Measurements from ENCODE around the gene ARSB. TPM values are rescaled to one million over a fixed set of nuclear protein-coding genes. Genes with fewer than 3 reads are reported as not detected.
A peak's percentile ranks its signal among the peaks of the same experiment; 100 is the strongest.

ARSB gene
- total RNA-seq, 4 donors from 2014 or later = 23.0 to 109 (median 52.6) TPM

- no peak for ATAC-seq
- no peak for TF ChIP-seq POLR2AphosphoS5 (IDR thresholded peaks at IDR 0.05)
- TF ChIP-seq EP300 (IDR thresholded peaks at IDR 0.05) = no peak
- TF ChIP-seq POLR2A (IDR thresholded peaks at IDR 0.05) = no peak
- TF ChIP-seq, protein P1, sequence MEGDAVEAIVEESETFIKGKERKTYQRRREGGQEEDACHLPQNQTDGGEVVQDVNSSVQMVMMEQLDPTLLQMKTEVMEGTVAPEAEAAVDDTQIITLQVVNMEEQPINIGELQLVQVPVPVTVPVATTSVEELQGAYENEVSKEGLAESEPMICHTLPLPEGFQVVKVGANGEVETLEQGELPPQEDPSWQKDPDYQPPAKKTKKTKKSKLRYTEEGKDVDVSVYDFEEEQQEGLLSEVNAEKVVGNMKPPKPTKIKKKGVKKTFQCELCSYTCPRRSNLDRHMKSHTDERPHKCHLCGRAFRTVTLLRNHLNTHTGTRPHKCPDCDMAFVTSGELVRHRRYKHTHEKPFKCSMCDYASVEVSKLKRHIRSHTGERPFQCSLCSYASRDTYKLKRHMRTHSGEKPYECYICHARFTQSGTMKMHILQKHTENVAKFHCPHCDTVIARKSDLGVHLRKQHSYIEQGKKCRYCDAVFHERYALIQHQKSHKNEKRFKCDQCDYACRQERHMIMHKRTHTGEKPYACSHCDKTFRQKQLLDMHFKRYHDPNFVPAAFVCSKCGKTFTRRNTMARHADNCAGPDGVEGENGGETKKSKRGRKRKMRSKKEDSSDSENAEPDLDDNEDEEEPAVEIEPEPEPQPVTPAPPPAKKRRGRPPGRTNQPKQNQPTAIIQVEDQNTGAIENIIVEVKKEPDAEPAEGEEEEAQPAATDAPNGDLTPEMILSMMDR (IDR thresholded peaks at IDR 0.05) = peak in 2 of 4 experiments; percentile 26 to 32
- no peaks in the 10 kb centered on the region for H3K27me3 ChIP-seq
- no peak overlapping the region for H3K27ac ChIP-seq
- peaks cover 0 to 5% of the 10 kb centered on the region in 2 donors for H3K36me3 ChIP-seq
- H3K9me3 ChIP-seq = no peaks in the 10 kb centered on the region
- 33 to 78% methylated on average over 1 to 2 of the region's 2 CpGs for WGBS, 2 donors (ENCODE audit: low coverage in 1 of 2)
- no peak overlapping the region for H3K4me3 ChIP-seq
- H3K4me1 ChIP-seq = no peaks in the 10 kb centered on the region
These were observed 64.5 kb downstream of the ARSB start for GRCh38 chr5:78920604-78921003.

- no peak for TF ChIP-seq POLR2A (IDR thresholded peaks at IDR 0.05)
- no peak for TF ChIP-seq POLR2AphosphoS5 (IDR thresholded peaks at IDR 0.05)
- no peak for TF ChIP-seq EP300 (IDR thresholded peaks at IDR 0.05)
- TF ChIP-seq, protein P1 (IDR thresholded peaks at IDR 0.05) = no peak
These were observed 65.3 kb downstream of the ARSB start for GRCh38 chr5:78919796-78920195.

GRCh38 chr5:78916044-78916443, 69.1 kb downstream of the ARSB start:
- no peak for TF ChIP-seq POLR2A (IDR thresholded peaks at IDR 0.05)
- TF ChIP-seq, protein P1 (IDR thresholded peaks at IDR 0.05) = no peak
- TF ChIP-seq POLR2AphosphoS5 (IDR thresholded peaks at IDR 0.05) = no peak
- no peak for TF ChIP-seq EP300 (IDR thresholded peaks at IDR 0.05)
- 72 to 92% methylated on average over 4 to 5 of the region's 5 CpGs for WGBS, 2 donors (ENCODE audit: low coverage in 1 of 2)
- no peak overlapping the region for H3K27ac ChIP-seq
- ATAC-seq = no peak
- H3K4me3 ChIP-seq = no peak overlapping the region
- no peaks in the 10 kb centered on the region for H3K27me3 ChIP-seq
- H3K9me3 ChIP-seq = no peaks in the 10 kb centered on the region
- no peaks in the 10 kb centered on the region for H3K36me3 ChIP-seq
- peaks cover 0 to 12% (median 0%) of the 10 kb centered on the region in 3 donors for H3K4me1 ChIP-seq

More at GRCh38 chr5:78919796-78920195, 65.3 kb downstream of the ARSB start:
- 100% methylated on average over 1 of the region's 1 CpG for WGBS, 2 donors (ENCODE audit: low coverage in 1 of 2)
- Histone ChIP-seq H3K4me3 (no peak overlapping the region), H3K27me3 (no peaks in the 10 kb centered on the region), H3K36me3 (peaks cover 0 to 5% of the 10 kb centered on the region in 2 donors), H3K9me3 (no peaks in the 10 kb centered on the region), H3K27ac (no peak overlapping the region), H3K4me1 (no peaks in the 10 kb centered on the region)
- ATAC-seq = no peak

- no peak for ATAC-seq
- WGBS, 2 donors (ENCODE audit: low coverage in 1 of 2) = 86 to 94% methylated on average over 2 to 3 of the region's 3 CpGs
These were observed 69.9 kb downstream of the ARSB start for GRCh38 chr5:78915170-78915569.

DNA sequence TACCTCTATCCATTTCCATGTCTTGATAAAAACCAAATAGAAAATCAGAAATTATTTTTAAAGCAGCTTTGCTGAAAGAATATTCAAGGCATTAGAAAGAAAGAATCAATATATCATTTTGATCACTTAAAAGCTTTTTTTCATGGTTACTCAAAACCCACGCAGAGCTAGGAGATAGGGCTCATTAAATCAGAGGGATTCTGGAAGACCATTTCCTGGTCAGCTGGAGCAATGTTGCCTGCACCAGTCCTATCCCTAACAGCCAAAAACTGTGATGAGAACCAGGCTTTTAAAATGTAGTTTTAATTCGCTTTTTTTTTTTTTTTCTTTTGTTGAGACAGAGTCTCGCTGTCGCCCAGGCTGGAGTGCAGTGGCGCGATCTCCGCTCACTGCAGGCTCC, 72.3 kb downstream of the ARSB start:
- no peak for ATAC-seq
- 38 to 92% methylated on average over 2 to 5 of the region's 7 CpGs for WGBS, 2 donors (ENCODE audit: low coverage in 1 of 2)
- H3K4me3 ChIP-seq = no peak overlapping the region

More at GRCh38 chr5:78915170-78915569, 69.9 kb downstream of the ARSB start:
- H3K4me3 ChIP-seq = no peak overlapping the region
- no peaks in the 10 kb centered on the region for H3K27me3 ChIP-seq
- no peaks in the 10 kb centered on the region for H3K36me3 ChIP-seq
- TF ChIP-seq POLR2A (IDR thresholded peaks at IDR 0.05) = no peak
- TF ChIP-seq, protein P1 (IDR thresholded peaks at IDR 0.05) = no peak
- TF ChIP-seq POLR2AphosphoS5 (IDR thresholded peaks at IDR 0.05) = no peak
- TF ChIP-seq EP300 (IDR thresholded peaks at IDR 0.05) = no peak
- H3K27ac ChIP-seq = no peak overlapping the region
- no peaks in the 10 kb centered on the region for H3K9me3 ChIP-seq
- peaks cover 0 to 12% (median 0%) of the 10 kb centered on the region in 3 donors for H3K4me1 ChIP-seq

More for the DNA sequence above, 72.3 kb downstream of the ARSB start:
- H3K27ac ChIP-seq = no peak overlapping the region
- peaks cover 3 to 30% (median 5%) of the 10 kb centered on the region in 3 donors for H3K4me1 ChIP-seq
- TF ChIP-seq POLR2A (IDR thresholded peaks at IDR 0.05) = no peak
- TF ChIP-seq POLR2AphosphoS5 (IDR thresholded peaks at IDR 0.05) = no peak
- no peak for TF ChIP-seq EP300 (IDR thresholded peaks at IDR 0.05)
- TF ChIP-seq, protein P1 (IDR thresholded peaks at IDR 0.05) = no peak
- H3K27me3 ChIP-seq = no peaks in the 10 kb centered on the region
- H3K36me3 ChIP-seq = no peaks in the 10 kb centered on the region
- H3K9me3 ChIP-seq = no peaks in the 10 kb centered on the region

Data from gastroesophageal sphincter (tissue), 4 donors.